ENCODE results near the gene IGFLR1.
A peak's percentile ranks its signal among the peaks of the same experiment; 100 is the strongest.

IGFLR1 gene

DNA sequence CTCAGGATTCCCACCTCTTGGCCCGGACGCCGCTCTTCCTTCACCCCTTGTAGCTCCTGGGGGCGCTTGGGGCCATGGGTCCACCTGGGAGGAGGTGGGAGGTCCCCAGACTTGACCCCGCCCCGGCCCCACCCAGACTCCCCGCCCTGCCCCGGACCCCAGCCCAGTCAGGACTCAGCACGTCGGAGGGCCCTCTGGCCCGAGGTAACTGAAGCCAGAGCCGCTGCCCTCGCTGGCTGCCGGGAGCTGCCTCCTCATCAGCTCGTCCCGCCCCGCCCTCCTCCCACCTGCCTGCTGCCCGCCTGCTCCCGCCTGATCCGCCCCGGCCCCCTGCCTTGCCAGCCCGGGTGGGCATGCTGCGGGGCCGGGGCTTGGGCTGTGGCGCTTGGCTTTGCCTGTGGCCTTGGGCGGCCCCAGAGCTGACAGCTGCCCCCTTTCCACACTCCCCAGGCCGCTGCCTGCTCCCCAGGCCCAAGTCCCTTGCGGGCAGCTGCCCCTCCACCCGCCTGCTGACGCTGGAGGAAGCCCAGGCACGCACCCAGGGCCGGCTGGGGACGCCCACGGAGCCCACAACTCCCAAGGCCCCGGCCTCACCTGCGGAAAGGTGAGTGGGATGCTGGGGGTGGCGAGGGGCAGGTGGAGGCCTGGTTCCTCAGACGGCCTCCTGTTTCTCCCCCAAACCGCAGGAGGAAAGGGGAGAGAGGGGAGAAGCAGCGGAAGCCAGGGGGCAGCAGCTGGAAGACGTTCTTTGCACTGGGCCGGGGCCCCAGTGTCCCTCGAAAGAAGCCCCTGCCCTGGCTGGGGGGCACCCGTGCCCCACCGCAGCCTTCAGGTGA, 42.5 kb upstream of the IGFLR1 start:
- H3K36me3 ChIP-seq (ENCODE audit: control insufficient read depth, low read depth, low read length): no peaks in the 10 kb centered on the region
- H3K9ac ChIP-seq (ENCODE audit: low read length): peak overlapping the region; percentile 32
- peak overlapping the region; percentile 59 for H3K4me3 ChIP-seq (ENCODE audit: low read length)
- H3K9me3 ChIP-seq (ENCODE audit: control insufficient read depth, low read depth, low read length): no peaks in the 10 kb centered on the region
- H3K27ac ChIP-seq (ENCODE audit: low read length): no peak overlapping the region
- H3K4me1 ChIP-seq (ENCODE audit: control insufficient read depth, low read depth, low read length): peaks cover 3% of the 10 kb centered on the region
- no peaks in the 10 kb centered on the region for H3K27me3 ChIP-seq (ENCODE audit: control insufficient read depth, insufficient read depth, low read length)

DNA sequence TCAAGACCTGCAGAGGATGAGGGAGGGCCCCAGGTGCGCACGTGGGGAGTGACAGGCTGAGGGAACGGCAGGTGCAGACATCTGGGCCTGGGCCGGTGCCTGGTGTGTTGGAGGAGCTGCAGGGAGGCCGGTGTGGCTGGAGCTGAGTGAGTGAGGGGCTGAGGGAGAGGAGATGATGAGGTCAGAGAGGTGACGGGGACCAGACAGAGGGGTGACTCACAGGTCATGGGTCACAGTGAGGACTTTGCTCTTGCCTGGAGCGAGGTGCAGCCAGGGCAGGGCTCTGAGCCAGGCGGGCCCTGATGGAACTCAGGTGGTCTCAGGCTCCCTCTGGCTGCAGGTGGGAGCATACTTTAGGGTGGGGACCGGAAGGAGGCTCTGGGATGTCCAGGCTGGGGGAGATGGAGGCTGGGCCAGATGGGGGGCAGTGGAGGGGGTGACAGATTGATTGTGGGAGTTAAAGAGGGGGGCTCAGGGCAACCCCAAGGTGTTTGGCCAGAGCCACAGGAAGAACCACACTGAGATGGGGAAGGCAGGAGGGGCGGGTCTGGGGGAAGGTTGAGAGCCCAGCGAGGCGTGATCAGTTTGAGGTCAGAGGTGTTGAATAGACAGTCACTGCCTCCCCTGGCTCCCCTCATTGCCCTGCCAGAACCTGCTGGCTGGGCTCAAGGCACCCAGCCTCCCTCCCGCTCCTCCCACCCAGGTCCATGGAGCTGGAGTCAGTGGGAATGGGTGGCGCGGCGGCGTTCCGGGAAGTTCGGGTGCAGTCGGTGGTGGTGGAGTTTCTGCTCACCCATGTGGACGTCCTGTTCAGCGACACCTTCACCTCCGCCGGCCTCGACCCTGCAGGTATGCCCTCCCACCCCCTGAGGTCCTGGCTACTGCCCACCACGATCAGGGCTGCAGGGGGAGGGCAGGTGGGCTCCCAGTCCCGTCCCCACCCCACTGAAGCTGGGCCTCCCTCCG, 41.5 kb upstream of the IGFLR1 start:
- H3K4me1 ChIP-seq (ENCODE audit: control insufficient read depth, low read depth, low read length): peaks cover 3% of the 10 kb centered on the region
- H3K9me3 ChIP-seq (ENCODE audit: control insufficient read depth, low read depth, low read length): no peaks in the 10 kb centered on the region
- H3K4me3 ChIP-seq (ENCODE audit: low read length): peak overlapping the region; percentile 33
- H3K27me3 ChIP-seq (ENCODE audit: control insufficient read depth, insufficient read depth, low read length): no peaks in the 10 kb centered on the region
- H3K36me3 ChIP-seq (ENCODE audit: control insufficient read depth, low read depth, low read length): no peaks in the 10 kb centered on the region
- H3K9ac ChIP-seq (ENCODE audit: low read length): no peak overlapping the region
- no peak overlapping the region for H3K27ac ChIP-seq (ENCODE audit: low read length)

DNA sequence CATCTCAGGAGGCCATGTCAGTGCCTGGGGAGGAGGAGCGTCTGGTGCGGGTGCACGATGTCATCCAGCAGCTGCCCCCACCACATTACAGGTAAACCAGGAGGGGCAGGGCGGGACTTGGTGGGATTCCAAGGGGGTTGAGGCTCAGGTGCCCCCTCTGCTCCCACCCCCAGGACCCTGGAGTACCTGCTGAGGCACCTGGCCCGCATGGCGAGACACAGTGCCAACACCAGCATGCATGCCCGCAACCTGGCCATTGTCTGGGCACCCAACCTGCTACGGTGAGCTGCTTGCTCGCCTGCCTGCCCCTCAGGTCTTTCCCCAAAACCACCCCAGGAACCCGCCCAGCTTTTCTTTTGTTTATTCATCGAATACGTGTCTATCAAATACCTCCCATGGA, 40.3 kb upstream of the IGFLR1 start:
- peaks cover 4% of the 10 kb centered on the region for H3K4me1 ChIP-seq (ENCODE audit: control insufficient read depth, low read depth, low read length)
- H3K27ac ChIP-seq (ENCODE audit: low read length): no peak overlapping the region
- no peak overlapping the region for H3K9ac ChIP-seq (ENCODE audit: low read length)
- H3K4me3 ChIP-seq (ENCODE audit: low read length): no peak overlapping the region
- H3K27me3 ChIP-seq (ENCODE audit: control insufficient read depth, insufficient read depth, low read length): no peaks in the 10 kb centered on the region
- no peaks in the 10 kb centered on the region for H3K9me3 ChIP-seq (ENCODE audit: control insufficient read depth, low read depth, low read length)
- no peaks in the 10 kb centered on the region for H3K36me3 ChIP-seq (ENCODE audit: control insufficient read depth, low read depth, low read length)

DNA sequence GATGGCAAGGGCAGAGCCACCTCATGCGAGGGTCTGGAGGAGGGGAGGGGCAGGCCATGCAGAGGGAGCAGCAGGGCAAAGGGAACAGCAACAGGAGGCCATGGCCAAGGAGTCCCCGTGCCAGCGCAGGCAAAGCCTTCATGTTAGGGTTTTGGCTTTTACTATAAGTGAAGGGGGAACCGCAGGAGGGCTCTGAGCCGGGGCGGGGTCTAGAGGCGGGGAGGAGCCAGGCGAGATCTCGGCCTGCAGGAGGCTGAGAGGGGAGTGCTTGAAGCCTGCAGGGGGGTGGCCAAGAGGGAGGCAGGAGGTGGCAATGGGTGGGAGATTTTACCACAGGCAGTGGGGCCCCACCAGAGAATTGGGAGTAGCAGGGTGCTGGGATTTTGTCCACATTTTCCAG, 39.4 kb upstream of the IGFLR1 start:
- Histone ChIP-seq H3K9me3 (ENCODE audit: control insufficient read depth, low read depth, low read length) (no peaks in the 10 kb centered on the region), H3K27ac (ENCODE audit: low read length) (no peak overlapping the region), H3K4me1 (ENCODE audit: control insufficient read depth, low read depth, low read length) (peaks cover 11% of the 10 kb centered on the region), H3K36me3 (ENCODE audit: control insufficient read depth, low read depth, low read length) (no peaks in the 10 kb centered on the region), H3K4me3 (ENCODE audit: low read length) (no peak overlapping the region), H3K27me3 (ENCODE audit: control insufficient read depth, insufficient read depth, low read length) (peaks cover 4% of the 10 kb centered on the region), H3K9ac (ENCODE audit: low read length) (no peak overlapping the region)

DNA sequence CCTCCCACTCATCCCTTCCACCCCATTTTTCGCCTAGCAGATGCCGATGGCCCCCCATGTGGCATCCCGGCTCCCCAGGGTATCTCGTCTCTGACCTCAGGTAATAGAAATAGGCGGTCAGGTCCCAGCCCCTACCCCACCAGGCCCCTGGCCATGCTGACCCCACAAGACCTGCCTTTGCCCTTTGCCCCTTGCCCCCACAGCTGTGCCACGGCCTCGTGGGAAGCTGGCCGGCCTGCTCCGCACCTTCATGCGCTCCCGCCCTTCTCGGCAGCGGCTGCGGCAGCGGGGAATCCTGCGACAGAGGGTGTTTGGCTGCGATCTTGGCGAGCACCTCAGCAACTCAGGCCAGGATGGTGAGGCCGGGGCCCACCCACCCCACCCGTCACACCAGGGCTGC, 38.5 kb upstream of the IGFLR1 start:
- no peak overlapping the region for H3K27ac ChIP-seq (ENCODE audit: low read length)
- no peaks in the 10 kb centered on the region for H3K9me3 ChIP-seq (ENCODE audit: control insufficient read depth, low read depth, low read length)
- no peak overlapping the region for H3K9ac ChIP-seq (ENCODE audit: low read length)
- peaks cover 17% of the 10 kb centered on the region for H3K4me1 ChIP-seq (ENCODE audit: control insufficient read depth, low read depth, low read length)
- no peaks in the 10 kb centered on the region for H3K36me3 ChIP-seq (ENCODE audit: control insufficient read depth, low read depth, low read length)
- no peak overlapping the region for H3K4me3 ChIP-seq (ENCODE audit: low read length)
- H3K27me3 ChIP-seq (ENCODE audit: control insufficient read depth, insufficient read depth, low read length): peaks cover 8% of the 10 kb centered on the region

DNA sequence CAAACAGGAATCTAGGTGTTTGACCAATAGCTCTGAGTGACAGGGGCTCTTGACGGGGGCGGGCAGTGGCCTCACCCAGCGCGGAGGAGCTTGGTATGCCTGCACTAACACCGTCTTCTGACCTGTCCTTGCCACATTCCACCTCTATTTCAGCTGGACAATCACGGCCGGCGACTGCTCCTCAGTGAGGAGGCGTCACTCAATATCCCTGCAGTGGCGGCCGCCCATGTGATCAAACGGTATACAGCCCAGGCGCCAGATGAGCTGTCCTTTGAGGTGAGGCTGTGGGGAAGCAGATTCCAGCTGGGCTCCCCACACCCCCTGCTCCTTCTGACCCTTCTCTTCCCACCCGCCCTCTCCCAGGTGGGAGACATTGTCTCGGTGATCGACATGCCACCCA, 37.8 kb upstream of the IGFLR1 start:
- Histone ChIP-seq H3K9ac (ENCODE audit: low read length) (no peak overlapping the region), H3K27me3 (ENCODE audit: control insufficient read depth, insufficient read depth, low read length) (peaks cover 8% of the 10 kb centered on the region), H3K4me3 (ENCODE audit: low read length) (no peak overlapping the region), H3K27ac (ENCODE audit: low read length) (no peak overlapping the region), H3K4me1 (ENCODE audit: control insufficient read depth, low read depth, low read length) (peaks cover 17% of the 10 kb centered on the region), H3K9me3 (ENCODE audit: control insufficient read depth, low read depth, low read length) (no peaks in the 10 kb centered on the region), H3K36me3 (ENCODE audit: control insufficient read depth, low read depth, low read length) (no peaks in the 10 kb centered on the region)

DNA sequence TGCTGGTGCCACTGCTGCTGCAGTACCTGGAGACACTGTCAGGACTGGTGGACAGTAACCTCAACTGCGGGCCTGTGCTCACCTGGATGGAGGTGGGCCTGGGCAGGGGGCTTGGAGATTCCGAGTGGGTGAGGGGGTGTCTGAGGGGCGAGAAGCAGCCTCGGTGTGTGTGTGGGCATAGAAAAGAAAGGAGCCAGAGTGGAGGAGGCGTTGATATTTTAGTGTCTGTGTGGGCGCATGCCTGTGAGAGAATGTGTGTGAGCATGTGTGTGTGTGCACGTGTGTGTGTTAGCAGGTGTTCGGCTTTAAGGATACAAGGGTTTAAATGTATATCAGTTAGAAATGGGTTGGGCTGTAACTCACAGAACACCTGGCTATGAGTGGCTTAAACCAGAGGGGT, 36.8 kb upstream of the IGFLR1 start:
- Histone ChIP-seq H3K27ac (ENCODE audit: low read length) (no peak overlapping the region), H3K9me3 (ENCODE audit: control insufficient read depth, low read depth, low read length) (no peaks in the 10 kb centered on the region), H3K4me1 (ENCODE audit: control insufficient read depth, low read depth, low read length) (peaks cover 20% of the 10 kb centered on the region), H3K36me3 (ENCODE audit: control insufficient read depth, low read depth, low read length) (no peaks in the 10 kb centered on the region), H3K27me3 (ENCODE audit: control insufficient read depth, insufficient read depth, low read length) (peaks cover 13% of the 10 kb centered on the region), H3K4me3 (ENCODE audit: low read length) (no peak overlapping the region), H3K9ac (ENCODE audit: low read length) (no peak overlapping the region)

DNA sequence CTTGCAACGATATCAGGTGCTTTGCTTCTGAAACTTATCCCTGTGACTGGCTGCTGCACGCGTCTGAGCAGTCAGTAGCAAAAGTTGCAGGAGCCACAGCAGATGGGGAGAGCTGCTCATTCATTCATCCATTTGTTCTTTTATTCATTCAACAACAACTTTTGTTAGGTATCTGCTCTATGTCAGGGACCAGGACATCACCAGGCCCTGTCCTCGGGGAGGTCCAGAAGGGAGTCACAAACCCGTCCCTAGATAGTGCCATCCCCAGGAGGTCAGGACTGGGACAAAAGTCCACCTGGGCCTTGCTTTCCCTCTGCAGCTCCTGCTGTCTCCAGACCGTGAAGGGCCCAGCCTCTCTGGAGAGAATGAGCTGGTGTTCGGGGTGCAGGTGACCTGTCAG, 35.7 kb upstream of the IGFLR1 start:
- H3K4me3 ChIP-seq (ENCODE audit: low read length): no peak overlapping the region
- H3K36me3 ChIP-seq (ENCODE audit: control insufficient read depth, low read depth, low read length): no peaks in the 10 kb centered on the region
- no peak overlapping the region for H3K27ac ChIP-seq (ENCODE audit: low read length)
- peaks cover 19% of the 10 kb centered on the region for H3K27me3 ChIP-seq (ENCODE audit: control insufficient read depth, insufficient read depth, low read length)
- H3K9me3 ChIP-seq (ENCODE audit: control insufficient read depth, low read depth, low read length): no peaks in the 10 kb centered on the region
- H3K9ac ChIP-seq (ENCODE audit: low read length): no peak overlapping the region
- peaks cover 17% of the 10 kb centered on the region for H3K4me1 ChIP-seq (ENCODE audit: control insufficient read depth, low read depth, low read length)

DNA sequence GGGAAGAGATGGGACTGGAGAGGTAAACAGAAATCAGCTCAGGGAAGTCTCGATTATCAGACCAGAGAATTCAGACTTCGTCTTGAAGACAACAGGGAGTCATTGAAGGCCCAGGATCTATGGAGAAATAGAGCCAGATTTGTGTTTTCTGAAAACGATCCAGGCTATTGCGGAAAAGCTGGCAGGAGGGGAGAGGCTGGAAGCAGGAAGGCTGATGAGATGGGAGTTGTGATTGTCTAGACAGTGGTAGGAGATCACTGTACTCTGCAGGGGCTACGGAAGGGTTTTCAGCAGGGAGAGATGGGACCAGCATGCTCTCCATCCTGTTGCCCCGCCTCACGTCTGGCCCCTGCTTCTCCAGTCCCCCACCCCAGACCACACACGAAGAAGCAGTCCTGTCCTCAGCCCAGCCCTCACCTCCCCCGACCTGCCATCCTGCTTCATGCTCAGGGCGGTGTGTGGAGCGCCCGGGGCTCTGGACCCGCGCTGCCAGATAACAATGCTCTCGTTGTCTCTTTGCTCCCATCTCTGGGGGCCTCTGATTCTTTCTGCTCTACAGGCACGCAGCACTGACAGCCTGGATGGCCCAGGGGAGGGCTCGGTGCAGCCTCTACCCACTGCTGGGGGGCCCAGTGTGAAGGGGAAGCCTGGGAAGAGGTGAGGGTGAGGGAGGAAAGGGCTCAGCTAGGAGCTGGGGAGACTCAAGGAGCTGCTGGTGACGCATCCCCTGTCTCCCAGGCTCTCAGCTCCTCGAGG, 35.0 kb upstream of the IGFLR1 start:
- H3K9ac ChIP-seq (ENCODE audit: low read length): no peak overlapping the region
- peaks cover 17% of the 10 kb centered on the region for H3K4me1 ChIP-seq (ENCODE audit: control insufficient read depth, low read depth, low read length)
- H3K4me3 ChIP-seq (ENCODE audit: low read length): peak overlapping the region; percentile 67

DNA sequence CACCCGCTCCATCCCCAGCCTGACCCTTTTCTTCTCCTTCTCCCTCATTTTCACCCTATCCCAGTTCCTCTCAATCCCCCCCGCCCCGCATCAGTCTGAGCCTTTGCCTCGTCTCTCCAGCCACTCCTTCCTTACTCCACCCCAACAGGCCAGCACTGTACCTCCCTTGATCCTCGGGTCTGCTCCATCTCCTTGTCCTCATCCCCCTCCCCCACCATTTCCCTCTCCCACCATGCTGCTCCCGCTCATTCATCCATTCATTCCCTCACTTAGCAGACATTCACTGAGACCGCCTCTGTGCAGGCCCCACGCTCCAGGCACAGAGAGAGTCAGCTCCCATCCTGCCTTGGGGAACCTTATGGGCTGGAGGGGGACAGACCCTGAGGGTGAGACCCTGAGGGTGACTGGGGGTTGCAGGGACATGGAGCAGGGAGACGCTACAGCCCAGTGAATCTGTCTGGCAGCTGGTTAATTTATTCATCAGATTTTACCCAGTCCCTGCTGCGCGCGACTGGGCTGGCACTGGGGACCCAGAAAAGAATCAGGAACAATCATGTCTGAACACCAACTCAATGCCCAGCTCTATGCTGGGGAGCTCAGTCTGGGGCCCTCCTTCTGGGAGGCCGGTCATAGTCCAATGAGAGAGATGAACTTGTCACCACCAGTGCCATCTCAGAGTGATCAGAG, 34.0 kb upstream of the IGFLR1 start:
- peaks cover 21% of the 10 kb centered on the region for H3K27me3 ChIP-seq (ENCODE audit: control insufficient read depth, insufficient read depth, low read length)
- H3K27ac ChIP-seq (ENCODE audit: low read length): no peak overlapping the region
- H3K9ac ChIP-seq (ENCODE audit: low read length): no peak overlapping the region
- peak overlapping the region; percentile 67 for H3K4me3 ChIP-seq (ENCODE audit: low read length)
- no peaks in the 10 kb centered on the region for H3K36me3 ChIP-seq (ENCODE audit: control insufficient read depth, low read depth, low read length)
- H3K4me1 ChIP-seq (ENCODE audit: control insufficient read depth, low read depth, low read length): peaks cover 17% of the 10 kb centered on the region
- H3K9me3 ChIP-seq (ENCODE audit: control insufficient read depth, low read depth, low read length): no peaks in the 10 kb centered on the region

More for the DNA sequence above, 35.0 kb upstream of the IGFLR1 start:
- Histone ChIP-seq H3K27ac (ENCODE audit: low read length) (no peak overlapping the region), H3K9me3 (ENCODE audit: control insufficient read depth, low read depth, low read length) (no peaks in the 10 kb centered on the region), H3K36me3 (ENCODE audit: control insufficient read depth, low read depth, low read length) (no peaks in the 10 kb centered on the region), H3K27me3 (ENCODE audit: control insufficient read depth, insufficient read depth, low read length) (peaks cover 21% of the 10 kb centered on the region)

Data from iPS-18a (cell line).